Peyer's patch (tissue), 4 donors: ENCODE results near the gene SMYD2.

ENCODE experiments used
- CTCF ChIP-seq, 6 experiments: fragments of 450-650 bp in 4 of 6; fragments of 200-600 bp in 2 of 6; sonication (generic) in 1 of 6; IDR thresholded peaks; one replicate each; pipeline ENCODE4 v1.5.1; 2017 to 2019; ENCODE audit warnings: antibody characterized with exemption in 6 of 6, mild to moderate bottlenecking in 3 of 6, moderate library complexity in 1 of 6
- POLR2A ChIP-seq, 2 donors: fragments of 450-650 bp; IDR thresholded peaks; one replicate each; pipeline ENCODE4 v1.5.1; 2017; ENCODE audit warnings: antibody characterized with exemption in 2 of 2, mild to moderate bottlenecking in 2 of 2, moderate library complexity in 2 of 2

- TF ChIP-seq CTCF (IDR thresholded peaks at IDR 0.05) (no peak), POLR2A (IDR thresholded peaks at IDR 0.05) (no peak)
These were observed 7.9 kb upstream of the SMYD2 start for GRCh38 chr1:214272964-214273533.
